NOMO-1 (cell line): ENCODE data around the gene SBSN.
"Not testable (repeated sequence)": the region's sequence is repeated elsewhere in the genome, so short reads cannot be mapped to it uniquely, and the experiment has no call there.

Experiments used
- DNase-seq, 2 experiments: peaks; one replicate each; lab custom pipeline; 2025; ENCODE audit not compliant: unreplicated experiment in 2 of 2; lab: John Stamatoyannopoulos, UW

Gene SBSN

DNA sequence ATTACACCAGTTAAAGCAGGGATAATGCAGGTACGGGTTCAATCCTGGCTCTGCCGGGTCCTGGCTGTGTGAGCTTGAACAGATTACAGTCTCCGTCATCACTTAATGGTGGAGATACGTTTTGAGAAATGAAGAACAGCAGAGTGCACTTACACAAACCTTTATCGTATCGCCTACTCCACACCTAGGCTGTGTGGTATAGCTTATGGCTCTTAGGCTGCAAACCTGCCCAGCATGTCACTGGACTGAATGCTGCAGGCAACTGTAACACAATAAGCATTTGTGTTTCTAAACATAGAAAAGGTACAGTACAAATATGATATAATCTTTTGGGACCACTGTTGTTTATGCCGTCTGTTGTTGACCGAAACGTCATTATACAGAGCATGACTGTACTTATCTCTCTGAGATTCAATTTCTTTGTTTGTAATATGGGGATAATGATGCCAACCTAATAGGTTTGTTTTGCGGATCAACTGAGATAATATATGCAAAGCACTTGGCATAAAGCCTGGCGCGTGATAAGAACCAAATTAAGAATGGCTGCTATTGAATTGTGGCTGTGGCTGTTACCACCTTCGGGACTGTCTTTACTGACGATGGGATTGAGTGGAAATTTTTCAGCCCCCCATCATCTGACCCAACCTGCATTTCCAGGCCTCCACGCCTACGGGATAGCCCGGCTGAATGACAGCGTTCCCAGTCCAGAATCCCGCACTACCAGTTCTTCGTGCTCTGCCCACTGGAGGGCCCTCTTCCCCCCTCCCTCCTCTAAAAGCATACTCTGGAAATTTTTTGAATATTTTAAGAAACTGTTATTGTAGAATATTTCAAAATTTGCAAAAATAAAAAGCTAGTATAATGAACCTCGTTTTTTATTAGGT, 49.1 kb downstream of the SBSN start:
- DNase-seq: no peak

DNA sequence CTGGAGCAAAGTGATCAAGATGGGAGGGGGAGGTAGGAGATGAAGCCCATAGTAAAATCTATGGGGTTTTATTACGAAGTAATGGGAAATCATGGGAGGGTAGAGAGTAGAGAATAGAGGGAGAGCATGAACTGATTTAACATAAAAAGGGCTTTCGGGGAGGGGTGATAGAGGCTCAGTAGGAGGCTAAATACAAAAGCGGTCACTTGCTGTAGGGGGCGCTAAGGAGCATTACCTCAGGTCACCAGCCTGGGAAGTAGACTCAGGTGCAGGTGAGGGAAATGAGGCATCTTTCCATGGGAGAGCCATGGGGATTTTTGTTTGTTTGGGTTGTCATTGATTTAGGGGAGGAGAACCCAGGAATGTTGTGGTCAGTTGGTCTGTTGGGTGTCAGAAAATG, 52.0 kb downstream of the SBSN start:
- no peak for DNase-seq

DNA sequence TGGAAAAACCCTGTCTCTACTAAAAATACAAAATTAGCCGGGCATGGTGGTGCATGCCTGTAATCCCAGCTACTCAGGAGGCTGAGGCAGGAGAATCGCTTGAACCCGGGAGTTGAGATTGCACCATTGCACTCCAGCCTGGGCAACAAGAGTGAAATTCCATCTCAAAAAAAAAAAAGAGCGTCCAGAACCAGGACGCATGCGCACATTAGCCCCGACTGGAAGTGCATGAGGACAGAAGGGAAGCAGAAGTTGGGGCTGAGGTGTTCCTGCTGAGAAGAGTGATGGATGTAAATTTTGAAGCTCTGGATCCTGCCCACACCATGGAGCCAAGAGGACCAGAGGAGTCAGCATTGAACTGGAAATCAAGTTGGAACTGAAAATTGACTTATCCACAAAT, 53.5 kb downstream of the SBSN start:
- not testable (repeated sequence) for DNase-seq

GRCh38 chr19:35474104-35474503, 54.0 kb downstream of the SBSN start:
- DNase-seq: no peak
